ENCODE measurements around the gene ZP2.

The ZP2 gene

DNA sequence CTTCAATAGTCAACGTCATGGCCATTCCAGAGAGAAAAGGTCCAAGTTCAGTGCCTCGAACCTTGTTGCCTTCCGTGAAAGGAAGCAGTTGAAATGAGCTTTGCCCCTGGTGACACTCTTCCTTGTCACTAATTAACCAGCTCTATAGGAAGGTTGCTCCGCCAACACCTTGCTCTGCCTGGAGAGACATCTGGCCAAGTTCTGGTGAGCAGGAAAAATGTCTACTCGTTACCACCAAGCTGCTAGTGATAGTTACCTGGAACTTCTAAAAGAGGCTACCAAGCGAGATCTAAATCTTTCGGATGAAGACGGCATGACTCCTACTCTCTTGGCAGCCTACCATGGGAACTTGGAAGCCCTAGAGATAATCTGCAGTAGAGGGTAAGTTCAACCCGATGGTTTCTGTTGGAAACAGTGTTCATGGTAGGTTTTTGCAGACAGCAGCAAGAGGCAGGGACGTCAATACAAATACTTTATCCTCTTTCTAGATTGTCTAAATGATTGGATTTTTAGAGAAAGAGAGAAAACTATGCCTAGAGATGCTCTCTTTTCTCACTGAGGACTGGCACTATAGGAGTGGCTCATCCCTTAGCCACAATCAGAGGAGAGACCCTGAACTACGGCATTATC lies 22.3 kb upstream of the ZP2 start, which contains the start of gene ANKS4B:
Gene ANKS4B, plus strand, starts transcription at position 179 of the 630 bp plus-strand sequence. Its CDS starts 39 bp downstream, at position 218.
- H3K9me3 ChIP-seq (replicated peaks; ENCODE audit: low read length) = no peaks in the 10 kb centered on the region
- no peak within 1 kb of the TSS for H3K9ac ChIP-seq (ENCODE audit: low read depth, low read length)
- H3K4me1 ChIP-seq (ENCODE audit: control insufficient read depth, insufficient read depth, low read length) = no peaks in the 10 kb centered on the region
- H3K27me3 ChIP-seq (ENCODE audit: control insufficient read depth, insufficient read depth, low read length) = peaks cover 51% of the 10 kb centered on the region
- no peaks in the 10 kb centered on the region for H3K36me3 ChIP-seq (ENCODE audit: insufficient read depth, low read length)
- no peak within 1 kb of the TSS for H3K4me3 ChIP-seq (ENCODE audit: low read length)
- H3K4me2 ChIP-seq (ENCODE audit: low read length) = no peak within 1 kb of the TSS

DNA sequence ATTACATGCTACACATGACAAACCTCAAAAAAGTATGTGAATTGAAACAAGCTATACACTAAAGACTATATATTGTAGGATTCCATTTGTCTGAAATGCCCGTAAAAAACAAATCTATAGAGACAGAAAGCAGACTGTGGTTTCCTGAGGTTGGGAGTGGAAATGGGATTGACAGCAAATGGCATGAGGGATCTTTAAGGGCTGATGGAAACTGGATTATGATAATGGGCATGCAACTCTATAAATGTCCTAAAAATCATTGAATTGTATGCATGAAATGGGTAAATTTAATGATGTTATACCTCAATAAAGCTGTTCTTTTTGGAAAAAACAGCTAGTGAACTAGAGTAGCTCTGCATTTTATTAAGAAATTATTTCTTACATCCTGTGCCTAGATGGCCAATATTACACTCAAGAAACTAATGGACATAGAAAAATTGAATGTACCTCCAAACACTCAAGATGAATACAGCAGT lies 21.7 kb upstream of the ZP2 start:
- Histone ChIP-seq H3K9me3 (replicated peaks; ENCODE audit: low read length) (no peaks in the 10 kb centered on the region), H3K4me1 (ENCODE audit: control insufficient read depth, insufficient read depth, low read length) (no peaks in the 10 kb centered on the region), H3K9ac (ENCODE audit: low read depth, low read length) (no peak overlapping the region), H3K4me3 (ENCODE audit: low read length) (no peak overlapping the region), H3K4me2 (ENCODE audit: low read length) (no peak overlapping the region), H3K27me3 (ENCODE audit: control insufficient read depth, insufficient read depth, low read length) (peaks cover 56% of the 10 kb centered on the region), H3K36me3 (ENCODE audit: insufficient read depth, low read length) (no peaks in the 10 kb centered on the region)

DNA sequence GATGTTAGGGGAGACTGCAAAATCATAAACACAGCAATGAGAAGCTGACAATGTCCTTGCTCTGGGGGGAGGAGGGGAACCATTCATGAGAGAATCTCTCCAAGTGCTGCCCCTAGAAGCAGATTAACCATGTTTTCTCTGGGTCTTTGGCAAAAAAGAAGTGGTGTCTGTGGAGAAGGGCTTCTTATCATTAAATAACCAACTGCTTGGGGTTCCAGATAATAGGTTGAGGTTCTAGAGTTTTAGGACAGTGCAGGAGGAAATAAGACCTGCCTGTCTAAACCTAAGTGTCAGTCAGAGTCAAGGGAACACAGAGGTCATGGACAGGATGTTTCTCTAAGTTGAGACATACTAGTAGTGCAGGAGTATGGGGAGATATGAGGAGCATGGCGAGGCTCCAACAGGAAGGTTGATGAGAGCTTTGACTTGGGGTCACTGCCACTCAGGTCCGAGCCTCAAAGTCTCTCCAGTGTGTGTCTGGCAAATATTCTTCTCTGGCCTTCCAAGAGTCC lies 17.0 kb upstream of the ZP2 start:
- H3K4me1 ChIP-seq (ENCODE audit: control insufficient read depth, insufficient read depth, low read length) = no peaks in the 10 kb centered on the region
- no peak overlapping the region for H3K4me3 ChIP-seq (ENCODE audit: low read length)

DNA sequence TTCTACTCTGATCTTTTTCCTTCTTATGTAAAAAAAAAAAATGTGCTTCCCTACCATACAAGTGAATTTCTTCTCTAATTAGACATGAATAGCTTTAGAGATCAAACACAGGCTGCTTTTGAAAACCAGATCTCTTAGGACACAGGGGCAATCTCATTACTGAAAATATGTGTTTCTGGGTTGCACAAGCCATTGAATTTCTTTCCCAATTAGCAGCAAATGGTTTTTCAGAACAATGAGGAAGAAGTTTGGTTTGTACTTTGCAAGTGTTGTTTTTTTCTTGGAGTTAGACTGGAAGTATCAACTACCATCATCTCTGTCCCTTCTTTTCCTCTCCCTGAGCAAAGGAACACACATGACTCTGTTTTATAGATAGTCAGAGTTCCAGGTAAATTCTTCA lies 16.5 kb upstream of the ZP2 start:
- H3K9me3 ChIP-seq (replicated peaks; ENCODE audit: low read length) = no peaks in the 10 kb centered on the region
- no peak overlapping the region for H3K4me3 ChIP-seq (ENCODE audit: low read length)
- no peaks in the 10 kb centered on the region for H3K36me3 ChIP-seq (ENCODE audit: insufficient read depth, low read length)
- no peak overlapping the region for H3K9ac ChIP-seq (ENCODE audit: low read depth, low read length)
- H3K27me3 ChIP-seq (ENCODE audit: control insufficient read depth, insufficient read depth, low read length) = peaks cover 70% of the 10 kb centered on the region
- no peak overlapping the region for H3K4me2 ChIP-seq (ENCODE audit: low read length)
- H3K4me1 ChIP-seq (ENCODE audit: control insufficient read depth, insufficient read depth, low read length) = no peaks in the 10 kb centered on the region

More for the DNA sequence above, 17.0 kb upstream of the ZP2 start:
- H3K9me3 ChIP-seq (replicated peaks; ENCODE audit: low read length) = no peaks in the 10 kb centered on the region
- H3K27me3 ChIP-seq (ENCODE audit: control insufficient read depth, insufficient read depth, low read length) = peaks cover 68% of the 10 kb centered on the region
- H3K4me2 ChIP-seq (ENCODE audit: low read length) = no peak overlapping the region
- no peak overlapping the region for H3K9ac ChIP-seq (ENCODE audit: low read depth, low read length)
- H3K36me3 ChIP-seq (ENCODE audit: insufficient read depth, low read length) = no peaks in the 10 kb centered on the region

DNA sequence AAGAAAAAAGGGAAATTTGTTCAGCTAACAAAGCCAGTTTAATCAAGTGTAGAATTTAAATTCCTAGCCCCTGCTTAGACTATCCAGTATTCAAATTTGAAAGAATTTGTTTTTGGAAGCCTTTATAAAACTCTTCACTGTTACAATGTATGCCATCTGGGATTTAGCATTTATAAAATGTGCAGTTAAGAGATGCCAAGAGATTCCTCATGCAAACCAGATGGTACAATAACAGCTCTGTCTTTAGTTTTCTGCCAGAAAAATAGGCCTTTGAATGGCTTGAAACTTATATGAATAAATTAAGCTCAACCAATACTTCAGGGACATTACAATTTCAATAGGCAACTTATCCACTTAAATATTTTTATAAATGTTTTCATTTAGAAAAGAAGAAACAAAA lies 15.4 kb upstream of the ZP2 start:
- H3K4me1 ChIP-seq (ENCODE audit: control insufficient read depth, insufficient read depth, low read length) = no peaks in the 10 kb centered on the region
- no peak overlapping the region for H3K4me3 ChIP-seq (ENCODE audit: low read length)
- no peak overlapping the region for H3K4me2 ChIP-seq (ENCODE audit: low read length)
- peaks cover 72% of the 10 kb centered on the region for H3K27me3 ChIP-seq (ENCODE audit: control insufficient read depth, insufficient read depth, low read length)
- H3K36me3 ChIP-seq (ENCODE audit: insufficient read depth, low read length) = no peaks in the 10 kb centered on the region
- no peaks in the 10 kb centered on the region for H3K9me3 ChIP-seq (replicated peaks; ENCODE audit: low read length)
- no peak overlapping the region for H3K9ac ChIP-seq (ENCODE audit: low read depth, low read length)

DNA sequence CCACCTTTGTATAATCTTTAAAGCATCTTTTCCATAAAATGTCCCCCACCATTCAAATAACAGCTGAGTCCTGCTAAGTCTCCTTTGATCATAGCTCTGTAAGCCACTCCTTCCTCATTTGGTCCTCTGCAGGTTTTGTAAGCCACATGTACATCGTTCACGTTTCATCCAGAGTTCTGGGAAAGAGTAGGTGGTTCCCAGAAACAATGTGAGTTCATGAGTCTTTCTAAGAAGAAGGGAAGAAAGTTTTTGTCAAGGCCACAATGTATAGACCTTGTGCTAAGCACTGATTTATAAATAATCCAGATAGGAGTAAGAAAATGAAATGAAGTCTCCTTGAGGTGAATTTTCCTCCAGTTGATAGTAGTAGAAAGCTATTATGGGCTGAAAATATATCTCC lies 13.4 kb upstream of the ZP2 start:
- Histone ChIP-seq H3K4me1 (ENCODE audit: control insufficient read depth, insufficient read depth, low read length) (no peaks in the 10 kb centered on the region), H3K4me2 (ENCODE audit: low read length) (no peak overlapping the region), H3K27me3 (ENCODE audit: control insufficient read depth, insufficient read depth, low read length) (peaks cover 69% of the 10 kb centered on the region), H3K9me3 (replicated peaks; ENCODE audit: low read length) (no peaks in the 10 kb centered on the region), H3K9ac (ENCODE audit: low read depth, low read length) (no peak overlapping the region), H3K4me3 (ENCODE audit: low read length) (no peak overlapping the region), H3K36me3 (ENCODE audit: insufficient read depth, low read length) (no peaks in the 10 kb centered on the region)

DNA sequence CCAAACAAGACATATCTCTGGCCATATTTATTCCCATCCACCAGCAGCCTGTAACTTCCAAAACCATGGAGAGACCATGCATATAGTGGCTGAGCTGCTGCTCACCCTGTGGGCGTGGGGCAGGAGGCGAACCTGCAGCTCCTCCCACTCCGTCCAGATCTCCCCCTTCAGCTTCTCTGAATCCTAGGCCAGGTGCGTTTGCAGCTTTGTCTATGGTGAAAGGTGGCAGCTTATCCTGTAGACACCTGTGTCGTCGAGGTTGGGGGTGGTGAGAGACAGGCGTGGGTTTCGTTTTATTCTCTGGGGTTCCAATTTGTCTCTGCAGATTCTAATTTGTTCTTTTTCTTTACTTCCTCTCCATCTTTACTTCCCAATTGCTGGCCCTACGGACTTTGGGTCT lies 12.4 kb upstream of the ZP2 start:
- Histone ChIP-seq H3K9me3 (replicated peaks; ENCODE audit: low read length) (no peaks in the 10 kb centered on the region), H3K4me3 (ENCODE audit: low read length) (no peak overlapping the region), H3K4me1 (ENCODE audit: control insufficient read depth, insufficient read depth, low read length) (no peaks in the 10 kb centered on the region), H3K27me3 (ENCODE audit: control insufficient read depth, insufficient read depth, low read length) (peaks cover 60% of the 10 kb centered on the region), H3K4me2 (ENCODE audit: low read length) (no peak overlapping the region), H3K36me3 (ENCODE audit: insufficient read depth, low read length) (no peaks in the 10 kb centered on the region), H3K9ac (ENCODE audit: low read depth, low read length) (no peak overlapping the region)

DNA sequence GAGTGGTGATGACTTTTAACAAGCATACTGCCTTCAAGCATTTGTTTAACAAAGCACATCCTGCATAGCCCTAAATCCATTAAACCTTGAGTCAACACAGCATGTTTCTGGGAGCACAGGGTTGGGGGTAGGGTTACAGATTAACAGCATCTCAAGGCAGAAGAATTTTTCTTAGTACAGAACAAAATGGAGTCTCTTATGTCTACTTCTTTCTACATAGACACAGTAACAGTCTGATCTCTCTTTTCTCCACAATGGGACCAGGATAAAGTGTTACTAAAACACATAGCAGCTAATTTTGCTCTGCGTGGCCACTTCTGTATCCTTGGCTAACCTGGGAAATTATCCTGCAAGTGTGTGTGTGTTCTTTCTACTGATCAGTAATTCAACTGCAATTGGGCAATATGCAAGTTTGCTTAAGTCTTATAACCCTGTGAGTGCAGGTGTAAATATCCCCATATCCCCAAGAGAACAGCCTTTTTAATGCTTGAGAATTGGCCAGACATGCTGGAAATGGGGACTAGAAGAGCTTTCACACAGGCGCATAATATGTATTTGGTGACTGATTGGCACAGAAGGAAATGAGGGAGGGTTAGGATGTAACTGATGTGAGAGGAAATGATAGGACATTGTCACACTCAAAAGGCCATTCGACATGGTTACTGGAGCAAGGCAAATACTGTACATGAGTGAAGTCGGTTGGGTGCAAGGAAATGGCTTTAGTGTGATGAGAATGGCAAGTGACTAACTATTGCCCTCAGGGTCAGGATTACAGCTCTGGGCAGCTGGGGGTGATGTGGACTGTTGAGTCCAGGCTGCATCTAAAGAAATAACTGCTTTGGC lies 11.3 kb upstream of the ZP2 start:
- peaks cover 49% of the 10 kb centered on the region for H3K27me3 ChIP-seq (ENCODE audit: control insufficient read depth, insufficient read depth, low read length)
- no peaks in the 10 kb centered on the region for H3K4me1 ChIP-seq (ENCODE audit: control insufficient read depth, insufficient read depth, low read length)
- H3K36me3 ChIP-seq (ENCODE audit: insufficient read depth, low read length) = no peaks in the 10 kb centered on the region
- no peaks in the 10 kb centered on the region for H3K9me3 ChIP-seq (replicated peaks; ENCODE audit: low read length)
- H3K9ac ChIP-seq (ENCODE audit: low read depth, low read length) = no peak overlapping the region
- no peak overlapping the region for H3K4me2 ChIP-seq (ENCODE audit: low read length)
- no peak overlapping the region for H3K4me3 ChIP-seq (ENCODE audit: low read length)

DNA sequence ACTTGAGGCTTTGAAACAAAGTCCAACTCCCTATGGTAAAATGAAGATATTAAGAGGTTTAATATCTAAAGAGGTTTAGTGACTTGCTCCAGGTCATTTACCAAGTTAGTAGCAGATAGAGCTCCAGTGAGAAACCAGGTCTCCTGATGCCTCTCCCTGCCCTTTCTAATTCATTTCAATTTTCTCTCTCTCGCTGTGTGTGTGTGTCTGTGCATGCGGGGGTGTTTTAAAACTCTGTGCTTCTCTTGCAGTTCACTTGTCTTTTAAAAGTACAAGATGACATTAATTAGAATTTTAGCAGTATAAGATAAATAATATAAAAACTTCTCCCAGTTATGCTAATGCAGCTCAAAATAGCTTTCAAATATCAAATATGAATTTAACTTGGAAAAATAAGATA lies 8.2 kb upstream of the ZP2 start:
- Histone ChIP-seq H3K4me3 (ENCODE audit: low read length) (no peak overlapping the region), H3K4me1 (ENCODE audit: control insufficient read depth, insufficient read depth, low read length) (no peaks in the 10 kb centered on the region), H3K27me3 (ENCODE audit: control insufficient read depth, insufficient read depth, low read length) (peaks cover 23% of the 10 kb centered on the region), H3K9ac (ENCODE audit: low read depth, low read length) (no peak overlapping the region), H3K4me2 (ENCODE audit: low read length) (no peak overlapping the region), H3K9me3 (replicated peaks; ENCODE audit: low read length) (no peaks in the 10 kb centered on the region), H3K36me3 (ENCODE audit: insufficient read depth, low read length) (no peaks in the 10 kb centered on the region)

DNA sequence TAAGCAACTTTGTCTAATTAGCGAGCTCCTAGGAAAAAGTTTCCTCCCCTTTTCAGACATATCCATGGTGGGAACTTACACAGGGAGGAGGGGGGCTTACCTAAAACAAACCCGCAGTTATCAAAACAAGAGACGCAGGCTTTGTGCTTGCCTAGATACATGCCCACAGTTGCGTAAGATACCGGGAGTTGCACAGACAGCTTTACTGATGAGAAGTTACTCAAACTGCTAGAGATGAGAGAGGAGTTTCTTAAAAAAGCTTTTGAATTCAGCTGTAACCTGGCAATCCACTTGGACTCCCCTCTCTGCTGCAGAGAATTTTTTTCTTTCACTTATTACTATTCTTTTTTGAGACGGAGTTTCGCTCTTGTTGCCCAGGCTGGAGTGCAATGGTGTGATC lies 6.8 kb upstream of the ZP2 start:
- Histone ChIP-seq H3K27me3 (ENCODE audit: control insufficient read depth, insufficient read depth, low read length) (peaks cover 27% of the 10 kb centered on the region), H3K9me3 (replicated peaks; ENCODE audit: low read length) (no peaks in the 10 kb centered on the region), H3K9ac (ENCODE audit: low read depth, low read length) (no peak overlapping the region), H3K4me1 (ENCODE audit: control insufficient read depth, insufficient read depth, low read length) (no peaks in the 10 kb centered on the region), H3K4me3 (ENCODE audit: low read length) (no peak overlapping the region), H3K36me3 (ENCODE audit: insufficient read depth, low read length) (no peaks in the 10 kb centered on the region), H3K4me2 (ENCODE audit: low read length) (no peak overlapping the region)

DNA sequence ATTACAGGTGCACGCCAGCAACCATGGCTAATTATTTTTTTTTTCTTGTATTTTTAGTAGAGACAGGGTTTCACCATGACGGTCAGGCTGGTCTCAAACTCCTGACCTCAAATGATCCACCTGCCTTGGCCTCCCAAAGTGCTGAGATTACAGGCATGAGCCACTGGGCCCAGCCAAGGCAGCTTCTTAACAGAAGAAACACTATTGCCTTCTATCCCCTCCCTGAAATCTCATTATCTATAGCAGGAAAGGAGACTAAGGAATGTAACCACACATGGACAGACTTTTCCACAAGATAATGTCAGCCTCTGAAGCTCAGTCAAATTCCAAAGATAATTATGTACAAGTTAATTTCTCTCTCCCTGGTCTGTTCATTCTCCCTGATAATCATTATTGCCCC lies 5.7 kb upstream of the ZP2 start:
- H3K27me3 ChIP-seq (ENCODE audit: control insufficient read depth, insufficient read depth, low read length) = peaks cover 20% of the 10 kb centered on the region

More for the DNA sequence above, 5.7 kb upstream of the ZP2 start:
- no peak overlapping the region for H3K9ac ChIP-seq (ENCODE audit: low read depth, low read length)
- no peaks in the 10 kb centered on the region for H3K4me1 ChIP-seq (ENCODE audit: control insufficient read depth, insufficient read depth, low read length)
- no peaks in the 10 kb centered on the region for H3K36me3 ChIP-seq (ENCODE audit: insufficient read depth, low read length)
- no peak overlapping the region for H3K4me3 ChIP-seq (ENCODE audit: low read length)
- no peak overlapping the region for H3K4me2 ChIP-seq (ENCODE audit: low read length)
- H3K9me3 ChIP-seq (replicated peaks; ENCODE audit: low read length) = no peaks in the 10 kb centered on the region
